HepG2 (cell line): Measurements from ENCODE around the gene YIF1B. TPM values are rescaled to one million over a fixed set of nuclear protein-coding genes. Genes with fewer than 3 reads are reported as not detected.
A peak's percentile ranks its signal among the peaks of the same experiment; 100 is the strongest.

Experiments
- MAFF ChIP-seq: IDR thresholded peaks from 2 replicates; pipeline ENCODE4 v1.6.1; 2011; ENCODE audit warnings: low read depth, low read length, improper control_type of control experiment
- NKX3-1 ChIP-seq: sonication (generic); formaldehyde crosslinking; IDR thresholded peaks from 2 replicates; pipeline ENCODE4 v1.5.0; 2020; ENCODE audit warnings: missing genetic modification reagents
- NR2F6 ChIP-seq, 2 experiments: IDR thresholded peaks; 2 replicates each; pipeline ENCODE4 v1.6.1; 2016; ENCODE audit warnings: antibody characterized with exemption in 1 of 2, mild to moderate bottlenecking in 1 of 2
- ZFP82 ChIP-seq: sonication (generic); formaldehyde crosslinking; IDR thresholded peaks from 2 replicates; pipeline ENCODE4 v1.5.1; 2020; ENCODE audit warnings: mild to moderate bottlenecking, missing genetic modification reagents, borderline replicate concordance
- ZNF235 ChIP-seq: sonication (generic); formaldehyde crosslinking; IDR thresholded peaks from 2 replicates; pipeline ENCODE4 v1.8.1; 2023; ENCODE audit warnings: mild to moderate bottlenecking, missing genetic modification reagents, borderline replicate concordance
- ZNF30 ChIP-seq: sonication (generic); formaldehyde crosslinking; IDR thresholded peaks from 2 replicates; pipeline ENCODE4 v1.5.0; 2020; ENCODE audit warnings: mild to moderate bottlenecking, missing genetic modification reagents
- ZNF678 ChIP-seq: sonication (generic); formaldehyde crosslinking; IDR thresholded peaks from 2 replicates; pipeline ENCODE4 v1.4.0; 2020; ENCODE audit warnings: mild to moderate bottlenecking, missing genetic modification reagents
- ZNF724P ChIP-seq: sonication (generic); formaldehyde crosslinking; IDR thresholded peaks from 2 replicates; pipeline ENCODE4 v1.8.0; 2022; ENCODE audit warnings: missing genetic modification reagents, borderline replicate concordance
- polyA plus RNA-seq, 8 experiments: library from polyadenylated mRNA; depleted of rRNA in 3 of 8; stranded (reverse) in 7 of 8; unstranded in 1 of 8; fragments of >200 nt; fragmentation: Illumina TruSeq in 4 of 8; extraction: Trizol in 4 of 8; gene quantifications; 2 replicates each; pipeline versions ENCODE4 v1.2.1 to v1.2.3, GENCODE V29; 2011 to 2016; ENCODE audit warnings: low read depth in 4 of 8, missing spikeins in 1 of 8, mixed read lengths in 1 of 8; ENCODE audit not compliant: insufficient read depth in 1 of 8
- total RNA-seq, 5 experiments: library from RNA; depleted of rRNA; stranded (reverse); fragments of >200 nt; fragmentation: Illumina TruSeq; extraction: Trizol; gene quantifications; 2 replicates each; pipeline ENCODE4 v1.2.3, GENCODE V29; 2016; ENCODE audit warnings: low read depth in 1 of 5
- TF ChIP-seq, protein P1 (sequence below): IDR thresholded peaks from 2 replicates; pipeline ENCODE4 v1.6.1; 2016; ENCODE audit warnings: missing compliant biosample characterization, missing genetic modification reagents, borderline replicate concordance
- TF ChIP-seq, protein P2 (sequence below): sonication (generic); formaldehyde crosslinking; IDR thresholded peaks from 2 replicates; pipeline ENCODE4 v1.9.0; 2022; ENCODE audit warnings: missing genetic modification reagents, mild to moderate bottlenecking, borderline replicate concordance
- TF ChIP-seq, protein P3 (sequence below): sonication (generic); formaldehyde crosslinking; IDR thresholded peaks from 2 replicates; pipeline ENCODE4 v1.4.0; 2020; ENCODE audit warnings: mild to moderate bottlenecking, missing genetic modification reagents
- TF ChIP-seq, protein P4 (sequence below): sonication (generic); formaldehyde crosslinking; IDR thresholded peaks from 2 replicates; pipeline ENCODE4 v1.8.1; 2023; ENCODE audit warnings: mild to moderate bottlenecking, moderate library complexity, missing genetic modification reagents

Gene YIF1B
- total and polyA plus RNA-seq, 2 of the 13 experiments (the other 11 are each of a cell fraction or from before 2014, with no cell fraction given), result 41.4 to 85.2 TPM

DNA sequence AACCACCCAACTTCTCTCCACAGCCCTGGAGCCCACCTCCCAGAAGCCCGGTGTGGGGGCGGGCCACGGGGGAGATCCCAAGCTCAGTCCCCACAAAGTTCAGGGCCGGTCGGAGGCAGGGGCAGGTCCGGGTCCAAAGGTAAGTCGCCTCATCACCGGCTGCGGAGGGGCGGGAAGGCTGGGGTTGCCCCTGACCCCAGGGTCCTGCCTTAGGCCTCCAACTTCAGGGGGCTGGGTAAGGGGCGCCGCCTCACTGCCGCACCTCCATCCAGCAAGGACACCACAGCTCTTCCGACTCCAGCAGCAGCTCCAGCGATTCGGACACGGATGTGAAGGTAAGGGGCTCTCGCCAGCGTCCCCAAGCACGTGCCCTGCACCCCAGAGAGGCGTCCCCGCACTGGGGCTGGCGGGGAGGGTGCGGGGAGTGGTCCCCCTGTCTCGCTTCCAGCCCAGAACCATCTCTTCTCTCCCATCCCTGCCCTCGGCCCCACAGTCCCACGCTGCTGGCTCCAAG is 11.3 kb downstream of the YIF1B start (continued):
- TF ChIP-seq, protein P1, sequence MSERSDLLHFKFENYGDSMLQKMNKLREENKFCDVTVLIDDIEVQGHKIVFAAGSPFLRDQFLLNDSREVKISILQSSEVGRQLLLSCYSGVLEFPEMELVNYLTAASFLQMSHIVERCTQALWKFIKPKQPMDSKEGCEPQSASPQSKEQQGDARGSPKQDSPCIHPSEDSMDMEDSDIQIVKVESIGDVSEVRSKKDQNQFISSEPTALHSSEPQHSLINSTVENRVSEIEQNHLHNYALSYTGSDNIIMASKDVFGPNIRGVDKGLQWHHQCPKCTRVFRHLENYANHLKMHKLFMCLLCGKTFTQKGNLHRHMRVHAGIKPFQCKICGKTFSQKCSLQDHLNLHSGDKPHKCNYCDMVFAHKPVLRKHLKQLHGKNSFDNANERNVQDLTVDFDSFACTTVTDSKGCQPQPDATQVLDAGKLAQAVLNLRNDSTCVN, result no peak
- TF ChIP-seq ZFP82 (CRISPR knock-in tag) (no peak), ZNF235 (0 out of 2 replicates have a peak, but pooled peaks have one; percentile 1), ZNF678 (CRISPR knock-in tag) (no peak), ZNF30 (CRISPR knock-in tag) (no peak), MAFF (no peak), NKX3-1 (CRISPR knock-in tag) (no peak), ZNF724P (CRISPR knock-in tag) (no peak), NR2F6 (IDR thresholded peaks at IDR 0.05) (peak; percentile 58; the same call in 1 of the 2 replicates), NR2F6 (CRISPR knock-in tag; IDR thresholded peaks at IDR 0.05) (peak; percentile 69; the same call in 1 of the 2 replicates)
- TF ChIP-seq, protein P2, sequence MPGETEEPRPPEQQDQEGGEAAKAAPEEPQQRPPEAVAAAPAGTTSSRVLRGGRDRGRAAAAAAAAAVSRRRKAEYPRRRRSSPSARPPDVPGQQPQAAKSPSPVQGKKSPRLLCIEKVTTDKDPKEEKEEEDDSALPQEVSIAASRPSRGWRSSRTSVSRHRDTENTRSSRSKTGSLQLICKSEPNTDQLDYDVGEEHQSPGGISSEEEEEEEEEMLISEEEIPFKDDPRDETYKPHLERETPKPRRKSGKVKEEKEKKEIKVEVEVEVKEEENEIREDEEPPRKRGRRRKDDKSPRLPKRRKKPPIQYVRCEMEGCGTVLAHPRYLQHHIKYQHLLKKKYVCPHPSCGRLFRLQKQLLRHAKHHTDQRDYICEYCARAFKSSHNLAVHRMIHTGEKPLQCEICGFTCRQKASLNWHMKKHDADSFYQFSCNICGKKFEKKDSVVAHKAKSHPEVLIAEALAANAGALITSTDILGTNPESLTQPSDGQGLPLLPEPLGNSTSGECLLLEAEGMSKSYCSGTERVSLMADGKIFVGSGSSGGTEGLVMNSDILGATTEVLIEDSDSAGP (CRISPR knock-in tag), result 0 out of 2 replicates have a peak, but pooled peaks have one; percentile 9
- TF ChIP-seq, protein P3, sequence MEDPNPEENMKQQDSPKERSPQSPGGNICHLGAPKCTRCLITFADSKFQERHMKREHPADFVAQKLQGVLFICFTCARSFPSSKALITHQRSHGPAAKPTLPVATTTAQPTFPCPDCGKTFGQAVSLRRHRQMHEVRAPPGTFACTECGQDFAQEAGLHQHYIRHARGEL (CRISPR knock-in tag), result no peak
- TF ChIP-seq, protein P4, sequence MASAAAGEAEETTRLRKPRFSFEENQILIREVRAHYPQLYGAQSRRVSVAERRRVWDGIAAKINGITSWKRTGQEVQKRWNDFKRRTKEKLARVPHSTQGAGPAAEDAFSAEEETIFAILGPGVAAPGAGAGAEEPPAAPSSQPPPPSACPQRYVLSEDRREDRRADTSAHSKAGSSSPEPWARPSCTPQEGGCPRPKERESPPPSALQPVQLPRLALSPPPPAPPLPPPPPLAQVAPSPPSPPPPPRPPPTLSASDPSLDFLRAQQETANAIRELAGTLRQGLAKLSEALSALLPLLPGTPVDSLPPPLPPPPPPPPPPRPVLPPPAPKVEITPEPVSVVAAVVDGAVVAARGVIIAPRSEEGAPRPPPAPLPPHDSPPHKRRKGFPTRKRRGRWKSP, result no peak; the same call in 1 of the 2 replicates
